ENCODE measurements around the gene FAM221A. TPM values are rescaled to one million over a fixed set of nuclear protein-coding genes. Genes with fewer than 3 reads are reported as not detected.
"Not testable (repeated sequence)": the region's sequence is repeated elsewhere in the genome, so short reads cannot be mapped to it uniquely, and the experiment has no call there.

The FAM221A gene
- total RNA-seq, 1 donor from 2014 or later = 10.1 TPM

DNA sequence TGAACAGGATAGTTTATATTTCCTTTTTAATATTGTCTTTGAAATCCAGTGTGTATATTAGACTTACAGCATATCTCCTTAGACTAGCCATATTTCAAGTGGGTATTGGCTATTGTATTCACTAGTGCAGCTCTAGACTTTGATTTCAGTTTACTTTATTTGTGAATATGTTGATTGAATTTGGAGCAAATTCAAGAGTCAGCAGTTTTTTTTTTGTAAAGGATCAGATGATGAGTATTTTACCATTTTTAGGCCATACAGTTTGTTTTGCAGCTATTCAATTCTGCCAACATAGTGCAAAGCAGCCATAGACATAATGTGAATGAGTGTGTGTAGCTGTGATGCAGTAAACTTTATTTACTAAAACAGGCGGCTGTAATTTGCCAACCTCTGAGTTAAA lies 34.6 kb downstream of the FAM221A start:
- intact Hi-C loops (cut with DNase I) = no loop called here
- TF ChIP-seq, protein P1, sequence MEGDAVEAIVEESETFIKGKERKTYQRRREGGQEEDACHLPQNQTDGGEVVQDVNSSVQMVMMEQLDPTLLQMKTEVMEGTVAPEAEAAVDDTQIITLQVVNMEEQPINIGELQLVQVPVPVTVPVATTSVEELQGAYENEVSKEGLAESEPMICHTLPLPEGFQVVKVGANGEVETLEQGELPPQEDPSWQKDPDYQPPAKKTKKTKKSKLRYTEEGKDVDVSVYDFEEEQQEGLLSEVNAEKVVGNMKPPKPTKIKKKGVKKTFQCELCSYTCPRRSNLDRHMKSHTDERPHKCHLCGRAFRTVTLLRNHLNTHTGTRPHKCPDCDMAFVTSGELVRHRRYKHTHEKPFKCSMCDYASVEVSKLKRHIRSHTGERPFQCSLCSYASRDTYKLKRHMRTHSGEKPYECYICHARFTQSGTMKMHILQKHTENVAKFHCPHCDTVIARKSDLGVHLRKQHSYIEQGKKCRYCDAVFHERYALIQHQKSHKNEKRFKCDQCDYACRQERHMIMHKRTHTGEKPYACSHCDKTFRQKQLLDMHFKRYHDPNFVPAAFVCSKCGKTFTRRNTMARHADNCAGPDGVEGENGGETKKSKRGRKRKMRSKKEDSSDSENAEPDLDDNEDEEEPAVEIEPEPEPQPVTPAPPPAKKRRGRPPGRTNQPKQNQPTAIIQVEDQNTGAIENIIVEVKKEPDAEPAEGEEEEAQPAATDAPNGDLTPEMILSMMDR (IDR thresholded peaks at IDR 0.05) = no peak
- Histone ChIP-seq H3K27me3 (no peaks in the 10 kb centered on the region), H3K27ac (no peak overlapping the region), H3K4me3 (no peak overlapping the region), H3K4me1 (no peaks in the 10 kb centered on the region), H3K36me3 (no peaks in the 10 kb centered on the region), H3K9me3 (no peaks in the 10 kb centered on the region)
- DNase-seq (ENCODE audit: low spot score in 2 of 2) = no peak

DNA sequence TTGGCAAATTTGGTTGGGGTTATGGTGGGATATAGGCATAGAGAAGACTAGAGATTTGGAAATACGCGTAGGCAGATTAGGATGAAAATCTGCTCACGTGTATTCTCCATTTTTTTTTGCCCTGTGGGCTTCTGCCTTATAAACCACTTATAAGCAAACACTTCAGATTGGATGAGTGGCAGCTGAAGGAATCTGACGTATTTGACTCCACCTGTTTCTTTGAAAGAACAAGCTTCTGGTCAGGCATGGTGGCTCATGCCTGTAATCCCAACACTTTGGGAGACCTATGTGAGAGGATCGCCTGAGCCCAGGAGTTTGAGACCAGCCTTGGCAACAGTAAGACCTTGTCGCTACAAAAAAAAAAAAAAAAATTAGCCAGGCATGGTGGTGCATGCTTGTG lies 35.1 kb downstream of the FAM221A start:
- Histone ChIP-seq H3K4me1 (no peaks in the 10 kb centered on the region), H3K27me3 (no peaks in the 10 kb centered on the region), H3K9me3 (no peaks in the 10 kb centered on the region), H3K36me3 (no peaks in the 10 kb centered on the region), H3K27ac (no peak overlapping the region), H3K4me3 (no peak overlapping the region)
- intact Hi-C loops (cut with DNase I) = no loop called here
- TF ChIP-seq, protein P1 (IDR thresholded peaks at IDR 0.05) = no peak
- no peak for DNase-seq (ENCODE audit: low spot score in 2 of 2)

DNA sequence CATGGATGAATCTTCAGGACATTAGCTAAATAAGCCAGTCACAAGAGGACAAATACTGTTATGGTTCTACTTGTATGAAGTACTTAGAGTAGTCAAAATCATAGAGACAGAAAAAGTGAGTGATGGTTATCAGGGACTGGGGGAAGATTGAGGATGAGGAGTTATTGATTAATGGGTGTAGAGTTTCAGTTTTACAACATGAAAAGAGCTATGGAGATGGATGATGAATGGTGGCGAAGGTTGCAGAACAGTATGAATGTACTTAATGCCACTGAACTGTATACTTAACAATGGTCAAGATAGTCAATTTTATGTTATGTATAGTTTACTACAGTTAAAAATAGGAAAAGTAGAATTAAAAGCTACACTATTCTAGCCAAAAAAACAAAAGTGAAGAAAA lies 37.8 kb downstream of the FAM221A start:
- intact Hi-C loops (cut with DNase I) = no loop called here
- no peaks in the 10 kb centered on the region for H3K27me3 ChIP-seq
- TF ChIP-seq, protein P1 (IDR thresholded peaks at IDR 0.05) = no peak

DNA sequence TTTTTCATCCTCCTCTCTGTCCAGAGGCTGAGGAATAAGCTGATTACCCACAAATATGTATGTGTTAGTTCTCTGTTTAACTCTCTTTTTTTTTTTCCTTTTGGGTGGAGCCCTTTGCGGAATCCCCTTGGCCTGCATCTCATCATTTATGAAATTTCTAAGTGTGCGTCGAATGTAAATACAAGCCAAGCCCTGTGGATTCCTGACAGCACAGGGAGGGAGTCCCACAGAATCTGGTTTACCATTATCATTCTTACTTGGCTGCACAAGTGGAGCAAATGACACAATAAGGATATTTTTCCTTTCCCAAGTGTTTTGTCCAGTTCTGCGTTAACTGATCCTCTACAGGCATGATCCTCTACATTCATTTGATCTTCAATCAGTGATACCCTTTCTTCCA lies 41.5 kb downstream of the FAM221A start:
- intact Hi-C loops (cut with DNase I) = no loop called here
- H3K4me3 ChIP-seq = no peak overlapping the region

More for the DNA sequence above, 37.8 kb downstream of the FAM221A start:
- Histone ChIP-seq H3K4me3 (no peak overlapping the region), H3K4me1 (no peaks in the 10 kb centered on the region), H3K36me3 (no peaks in the 10 kb centered on the region), H3K9me3 (no peaks in the 10 kb centered on the region), H3K27ac (no peak overlapping the region)
- no peak for DNase-seq (ENCODE audit: low spot score in 2 of 2)

DNA sequence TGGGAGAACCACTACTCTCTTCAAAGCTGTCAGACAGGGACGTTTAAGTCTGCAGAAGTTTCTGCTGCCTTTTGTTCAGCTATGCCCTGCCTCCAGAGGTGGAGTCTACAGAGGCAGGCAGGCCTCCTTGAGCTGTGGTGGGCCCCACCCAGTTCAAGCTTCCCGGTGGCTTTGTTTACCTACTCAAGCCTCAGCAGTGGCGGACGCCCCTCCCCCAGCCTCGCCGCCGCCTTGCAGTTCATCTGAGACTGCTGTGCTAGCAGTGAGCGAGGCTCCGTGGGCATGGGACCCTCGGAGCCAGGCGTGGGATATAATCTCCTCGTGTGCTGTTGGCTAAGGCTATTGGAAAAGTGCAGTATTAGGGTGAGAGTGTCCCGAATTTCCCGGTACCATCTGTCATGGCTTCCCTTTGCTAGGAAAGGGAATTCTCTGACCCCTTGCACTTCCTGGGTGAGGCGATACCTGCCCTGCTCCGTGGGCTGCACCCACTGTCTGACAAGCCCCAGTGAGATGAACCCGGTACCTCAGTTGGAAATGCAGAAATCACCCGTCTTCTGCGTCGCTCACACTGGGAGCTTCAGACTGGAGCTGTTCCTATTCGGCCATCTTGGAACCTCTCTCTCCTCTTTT lies 42.7 kb downstream of the FAM221A start:
- DNase-seq (ENCODE audit: low spot score in 2 of 2); H3K27ac ChIP-seq; H3K4me3 ChIP-seq; H3K4me1 ChIP-seq; H3K36me3 ChIP-seq; H3K9me3 ChIP-seq; intact Hi-C loops (cut with DNase I); H3K27me3 ChIP-seq: not testable (repeated sequence)

More for the DNA sequence above, 41.5 kb downstream of the FAM221A start:
- DNase-seq (ENCODE audit: low spot score in 2 of 2) = no peak
- H3K4me1 ChIP-seq = no peaks in the 10 kb centered on the region
- no peaks in the 10 kb centered on the region for H3K36me3 ChIP-seq
- H3K9me3 ChIP-seq = no peaks in the 10 kb centered on the region
- TF ChIP-seq, protein P1 (IDR thresholded peaks at IDR 0.05) = no peak
- H3K27me3 ChIP-seq = no peaks in the 10 kb centered on the region
- no peak overlapping the region for H3K27ac ChIP-seq

DNA sequence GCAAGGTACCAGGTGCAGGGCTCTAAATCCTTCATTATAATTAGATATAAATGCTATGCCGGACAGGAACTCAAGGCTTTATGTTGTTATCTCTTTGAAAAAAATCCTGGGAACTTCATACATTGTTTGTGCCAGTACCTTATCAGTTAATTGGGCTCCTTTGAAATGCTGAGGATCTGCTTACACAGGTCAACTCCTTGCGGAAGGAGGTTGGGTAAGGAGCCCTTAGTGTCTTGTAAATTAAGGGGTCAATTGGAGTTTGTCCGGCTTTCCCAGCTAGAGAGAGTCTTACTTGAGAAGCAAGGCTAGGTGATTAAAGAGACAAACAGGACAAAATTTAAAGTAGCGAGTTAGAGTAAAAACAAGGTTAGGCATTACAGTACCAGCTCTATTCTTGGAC lies 44.1 kb downstream of the FAM221A start:
- H3K27ac ChIP-seq; H3K4me1 ChIP-seq; H3K27me3 ChIP-seq; H3K36me3 ChIP-seq; DNase-seq (ENCODE audit: low spot score in 2 of 2); H3K9me3 ChIP-seq; intact Hi-C loops (cut with DNase I); H3K4me3 ChIP-seq: not testable (repeated sequence)

DNA sequence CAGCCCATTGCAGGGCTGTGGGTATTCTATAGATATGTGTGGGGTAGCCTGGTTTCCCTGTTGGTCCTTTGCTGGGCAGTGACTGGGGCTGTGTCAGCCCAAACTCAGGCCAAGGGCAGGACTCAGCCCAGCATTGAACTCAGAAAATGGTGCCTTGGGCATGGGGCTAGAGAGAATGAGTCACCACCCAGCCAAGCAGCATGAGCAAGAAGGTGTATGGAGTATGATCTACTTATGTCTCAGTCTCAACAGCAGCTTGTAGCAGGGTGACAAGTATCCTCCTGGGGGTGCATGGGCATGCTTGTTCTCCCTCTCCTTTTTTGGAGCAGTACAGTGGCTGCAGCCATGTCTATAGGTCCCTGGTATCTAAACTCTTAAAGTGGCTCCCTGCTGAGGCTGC lies 62.1 kb downstream of the FAM221A start:
- H3K4me1 ChIP-seq = no peaks in the 10 kb centered on the region
- TF ChIP-seq, protein P1 (IDR thresholded peaks at IDR 0.05) = no peak
- no peak for DNase-seq (ENCODE audit: low spot score in 2 of 2)
- H3K9me3 ChIP-seq = peaks cover 3 to 26% of the 10 kb centered on the region in 2 donors
- H3K27me3 ChIP-seq = no peaks in the 10 kb centered on the region
- no peak overlapping the region for H3K27ac ChIP-seq
- H3K4me3 ChIP-seq = no peak overlapping the region
- no peaks in the 10 kb centered on the region for H3K36me3 ChIP-seq
- intact Hi-C loops (cut with DNase I) = no loop called here
